ENCODE results near the gene BEX1.

The BEX1 gene

DNA sequence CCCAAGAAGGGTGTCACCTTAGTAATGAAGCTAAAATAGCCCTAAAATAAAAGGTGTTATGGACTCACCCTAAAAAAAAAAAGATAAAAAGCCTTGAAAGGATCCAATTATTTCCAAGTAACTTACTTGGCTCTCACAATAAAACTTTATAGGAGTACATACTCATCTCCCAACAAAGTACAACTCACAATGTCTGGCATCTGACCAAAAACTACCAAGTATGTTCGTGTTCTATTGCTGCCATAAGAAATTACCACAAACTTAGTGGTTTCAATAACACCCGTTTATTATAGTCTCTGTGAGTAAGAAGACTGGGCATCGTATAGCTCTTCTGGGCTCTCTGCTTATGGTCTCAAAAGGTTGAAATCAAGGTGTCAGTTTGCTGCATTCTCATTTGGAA, 51.0 kb downstream of the BEX1 start:
- TF ChIP-seq, protein P1, sequence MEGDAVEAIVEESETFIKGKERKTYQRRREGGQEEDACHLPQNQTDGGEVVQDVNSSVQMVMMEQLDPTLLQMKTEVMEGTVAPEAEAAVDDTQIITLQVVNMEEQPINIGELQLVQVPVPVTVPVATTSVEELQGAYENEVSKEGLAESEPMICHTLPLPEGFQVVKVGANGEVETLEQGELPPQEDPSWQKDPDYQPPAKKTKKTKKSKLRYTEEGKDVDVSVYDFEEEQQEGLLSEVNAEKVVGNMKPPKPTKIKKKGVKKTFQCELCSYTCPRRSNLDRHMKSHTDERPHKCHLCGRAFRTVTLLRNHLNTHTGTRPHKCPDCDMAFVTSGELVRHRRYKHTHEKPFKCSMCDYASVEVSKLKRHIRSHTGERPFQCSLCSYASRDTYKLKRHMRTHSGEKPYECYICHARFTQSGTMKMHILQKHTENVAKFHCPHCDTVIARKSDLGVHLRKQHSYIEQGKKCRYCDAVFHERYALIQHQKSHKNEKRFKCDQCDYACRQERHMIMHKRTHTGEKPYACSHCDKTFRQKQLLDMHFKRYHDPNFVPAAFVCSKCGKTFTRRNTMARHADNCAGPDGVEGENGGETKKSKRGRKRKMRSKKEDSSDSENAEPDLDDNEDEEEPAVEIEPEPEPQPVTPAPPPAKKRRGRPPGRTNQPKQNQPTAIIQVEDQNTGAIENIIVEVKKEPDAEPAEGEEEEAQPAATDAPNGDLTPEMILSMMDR (IDR thresholded peaks at IDR 0.05; ENCODE audit: low read depth, low read length, missing control alignments), result no peak
- in situ Hi-C loops (cut with HindIII; ENCODE audit: low sequenced_read_pairs), result no loop called here

More for the DNA sequence above, 51.0 kb downstream of the BEX1 start:
- DNase-seq (ENCODE audit: low read depth), result no peak
- no peak overlapping the region for H3K4me3 ChIP-seq (ENCODE audit: low read depth, low read length)

All from astrocyte of the cerebellum (primary cell).